M059J (cell line): ENCODE results near the gene BCAR3. TPM values are rescaled to one million over a fixed set of nuclear protein-coding genes. Genes with fewer than 3 reads are reported as not detected.
A peak's percentile ranks its signal among the peaks of the same experiment; 100 is the strongest.
"Not testable (repeated sequence)": the region's sequence is repeated elsewhere in the genome, so short reads cannot be mapped to it uniquely, and the experiment has no call there.

ENCODE experiments used
- DNase-seq: peaks from one replicate; pipeline ENCODE4 v3.0.0-alpha.2; 2012; ENCODE audit warnings: low read depth
- total RNA-seq: library from RNA; depleted of rRNA; stranded (reverse); fragments of >200 nt; shearing (Covaris generic); gene quantifications from 2 replicates; pipeline ENCODE4 v1.2.3, GENCODE V29; 2014

The BCAR3 gene
- total RNA-seq, 1 experiment from 2014 or later: 72.2 TPM

DNA sequence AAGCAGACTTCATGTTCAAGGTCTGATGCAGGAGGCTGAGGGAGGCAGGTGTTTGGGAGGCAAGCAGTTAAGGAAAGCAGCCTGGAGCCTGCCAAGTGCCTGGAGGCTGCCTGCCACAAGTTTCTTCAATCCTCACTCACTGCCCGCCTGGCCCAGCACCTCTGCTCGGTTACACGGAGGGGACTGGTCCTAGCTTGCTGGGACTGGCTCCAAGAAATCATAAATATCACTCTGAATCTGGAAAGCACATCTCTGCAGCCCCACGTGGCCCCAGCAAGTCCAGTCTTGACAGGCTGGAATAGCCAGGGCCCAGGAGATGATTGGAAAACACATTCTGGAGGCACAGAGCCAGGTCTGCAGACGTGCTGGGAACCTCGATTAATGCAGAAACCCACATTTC lies 83.9 kb downstream of the BCAR3 start:
- no peak for DNase-seq

DNA sequence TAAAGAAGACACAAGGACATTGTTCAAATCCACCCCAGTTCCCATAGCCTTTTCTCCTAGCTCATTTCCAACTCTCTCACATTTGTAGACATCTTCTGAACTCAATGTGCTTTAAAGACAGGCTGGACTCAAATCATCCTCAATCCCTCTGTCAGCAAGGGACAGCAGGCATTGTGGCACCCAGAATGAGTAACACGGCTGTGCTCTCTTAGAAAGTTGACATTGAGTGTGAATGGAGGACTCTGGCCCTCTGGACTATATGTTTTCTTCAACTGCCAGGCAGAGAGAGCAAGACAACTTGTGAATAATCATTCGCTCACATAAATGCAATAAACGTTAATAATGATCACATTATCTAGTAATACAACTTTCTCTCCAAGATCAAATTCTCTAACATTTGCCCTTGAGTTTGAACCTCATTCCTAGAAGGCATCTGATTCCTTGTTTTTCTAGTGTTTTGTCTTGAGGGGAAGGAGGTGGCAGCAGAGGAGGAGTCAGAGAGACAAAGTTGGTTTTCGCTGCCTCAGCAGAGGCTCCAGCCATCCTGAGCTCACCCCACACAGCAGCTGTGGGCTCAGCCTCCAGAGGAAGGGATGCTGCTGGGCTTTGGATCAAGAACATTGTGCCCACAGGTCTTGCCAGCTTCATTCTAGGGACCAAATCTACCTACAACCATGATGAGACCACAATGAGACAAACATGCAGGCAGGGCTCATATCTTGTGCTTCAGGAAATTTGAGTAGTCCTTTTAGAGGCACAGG lies 85.1 kb downstream of the BCAR3 start:
- no peak for DNase-seq

DNA sequence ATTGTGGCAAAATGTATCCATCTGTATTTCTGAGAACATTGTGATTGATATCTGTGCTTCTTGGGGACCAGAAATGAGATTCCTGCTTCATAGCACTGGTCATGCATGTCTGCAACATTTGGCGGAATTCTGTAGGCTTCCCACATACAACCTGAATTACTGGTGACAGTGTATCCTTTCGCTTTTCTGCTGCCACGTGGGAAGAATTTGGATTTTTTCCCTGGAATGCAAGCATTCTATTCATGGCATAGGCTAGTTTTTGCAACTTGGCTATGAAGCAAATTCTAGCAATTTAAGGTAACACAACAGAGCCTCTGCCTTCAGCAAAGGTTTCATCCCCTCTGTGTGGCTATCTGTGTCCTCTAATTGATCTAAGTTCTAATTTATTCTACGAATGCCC lies 85.9 kb downstream of the BCAR3 start:
- no peak for DNase-seq

DNA sequence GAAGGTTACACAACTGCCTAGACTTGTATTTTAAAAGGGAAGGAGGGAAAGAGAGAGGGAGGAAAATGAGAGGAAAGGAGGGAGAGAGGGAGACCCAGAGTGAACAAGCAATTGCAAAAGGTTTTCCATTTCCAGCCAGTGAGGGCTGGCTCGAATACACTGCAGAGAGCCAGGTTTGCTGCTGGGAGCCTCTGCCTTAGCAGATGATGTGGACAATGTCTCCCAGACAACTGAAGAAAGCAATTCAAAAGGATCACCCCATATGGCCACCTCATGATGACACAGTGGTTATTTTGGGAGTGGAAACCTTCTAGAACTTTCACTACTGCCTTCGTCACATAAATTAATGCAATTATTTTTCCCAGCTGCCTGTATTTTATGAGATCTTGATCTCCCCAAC lies 86.4 kb downstream of the BCAR3 start:
- peak; percentile 49 for DNase-seq

DNA sequence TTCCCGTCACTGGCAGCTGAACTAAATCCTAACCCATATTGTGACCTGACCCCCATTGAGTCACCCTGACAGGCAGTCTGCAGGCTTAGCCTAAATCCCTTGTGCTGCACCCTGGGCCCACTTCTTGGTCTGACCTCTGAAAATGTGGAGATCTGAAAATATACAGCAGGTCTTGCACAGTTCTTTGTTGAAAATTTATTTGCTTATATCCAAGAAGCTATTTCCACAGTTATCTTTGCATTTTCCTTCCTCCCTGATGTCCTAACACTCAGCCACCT lies 87.1 kb downstream of the BCAR3 start:
- no peak for DNase-seq

DNA sequence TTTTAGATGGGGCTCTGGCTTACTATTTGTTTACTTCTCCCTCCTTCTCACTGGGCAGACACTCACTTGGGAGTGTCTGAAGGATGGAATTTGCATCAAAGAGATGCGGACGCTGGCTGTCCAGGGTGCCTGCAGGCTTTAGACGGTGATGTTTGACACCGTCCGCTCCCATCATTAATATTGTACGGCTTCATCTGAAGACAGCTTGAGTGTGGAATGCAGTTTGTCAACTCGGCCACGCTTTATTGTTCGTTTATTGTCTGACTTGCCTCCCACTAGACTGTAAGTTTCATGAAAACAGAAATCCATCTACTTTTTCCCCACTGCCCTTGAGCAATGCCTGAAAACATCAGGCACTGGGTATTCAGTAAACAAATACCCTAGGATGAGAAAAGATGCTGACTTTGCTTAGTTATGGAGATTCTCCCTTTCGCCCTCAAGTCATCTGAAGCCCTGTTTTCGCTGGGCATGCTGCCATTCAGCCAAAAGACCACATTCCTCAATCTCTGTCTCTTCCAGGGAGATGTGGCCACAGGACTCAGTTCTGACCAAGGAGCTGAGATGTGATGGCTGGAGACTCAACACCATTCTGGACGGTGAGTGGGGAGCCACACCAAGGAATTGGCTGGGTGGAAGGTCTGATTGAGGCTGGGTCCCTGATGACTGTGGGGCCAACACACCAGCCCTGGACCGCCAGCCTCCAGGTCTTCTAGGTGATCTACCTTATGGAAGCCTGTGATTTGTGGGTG lies 87.6 kb downstream of the BCAR3 start:
- peak; percentile 66 for DNase-seq

DNA sequence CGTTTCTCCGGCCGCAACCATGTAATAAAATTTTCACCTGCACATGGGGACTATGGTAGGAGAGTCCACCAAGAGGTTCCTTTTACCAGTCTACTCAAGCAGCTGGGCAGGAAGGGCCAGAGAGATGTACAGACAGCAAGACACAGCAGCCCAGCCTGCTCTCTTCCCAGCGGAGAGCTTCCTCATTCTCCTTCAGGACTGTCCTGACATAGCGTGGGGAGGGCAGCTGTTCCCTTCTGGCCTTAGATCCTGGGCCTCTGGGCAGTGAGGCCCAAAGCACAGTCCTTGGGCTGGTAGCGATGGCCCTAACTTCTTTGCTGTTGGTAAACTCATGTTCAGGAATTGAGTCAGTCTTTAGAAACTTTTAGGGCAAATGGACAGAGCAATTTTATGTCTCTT lies 89.1 kb downstream of the BCAR3 start:
- no peak for DNase-seq

DNA sequence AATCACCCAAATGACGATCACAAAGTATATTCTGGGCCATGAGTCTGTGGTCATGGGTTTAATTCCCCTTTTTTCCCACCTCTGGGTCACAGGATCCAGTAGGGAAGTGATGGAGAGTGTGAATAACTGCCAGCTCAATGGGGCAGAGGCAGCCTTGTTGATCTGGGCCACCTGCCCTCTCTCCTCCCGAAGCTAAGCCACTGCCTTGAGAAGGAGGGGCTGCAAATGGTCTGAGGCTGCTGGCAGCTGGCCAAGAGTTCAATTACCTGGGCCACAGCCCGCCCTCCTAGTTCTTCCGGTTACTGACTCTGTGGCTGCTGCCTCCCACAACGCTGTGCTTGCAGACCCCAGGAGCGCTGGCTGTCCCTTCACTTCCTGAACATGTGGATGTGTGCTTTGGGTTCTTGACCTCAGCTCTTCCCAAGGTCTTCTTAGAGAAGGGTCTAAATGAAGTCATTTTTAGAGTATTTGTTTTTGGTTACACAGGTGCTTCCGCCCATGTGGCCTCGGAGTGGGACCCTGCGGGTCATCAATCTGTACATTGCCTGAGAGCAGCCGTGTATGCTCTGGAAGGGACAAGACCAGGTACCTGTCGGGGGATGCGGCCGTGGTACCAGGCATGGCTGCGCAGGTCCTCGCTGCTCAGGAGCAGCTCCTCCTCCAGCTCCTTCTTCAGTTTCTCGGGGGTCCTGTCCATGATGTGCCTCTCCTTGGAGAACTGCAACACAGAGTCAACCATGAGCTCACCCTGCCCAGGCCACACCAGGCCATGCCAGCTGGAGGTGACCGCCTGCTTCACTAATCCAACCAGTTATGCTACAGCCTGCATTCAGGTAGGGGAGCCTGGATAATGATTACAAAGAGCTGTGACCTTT lies 89.7 kb downstream of the BCAR3 start:
- DNase-seq: no peak

DNA sequence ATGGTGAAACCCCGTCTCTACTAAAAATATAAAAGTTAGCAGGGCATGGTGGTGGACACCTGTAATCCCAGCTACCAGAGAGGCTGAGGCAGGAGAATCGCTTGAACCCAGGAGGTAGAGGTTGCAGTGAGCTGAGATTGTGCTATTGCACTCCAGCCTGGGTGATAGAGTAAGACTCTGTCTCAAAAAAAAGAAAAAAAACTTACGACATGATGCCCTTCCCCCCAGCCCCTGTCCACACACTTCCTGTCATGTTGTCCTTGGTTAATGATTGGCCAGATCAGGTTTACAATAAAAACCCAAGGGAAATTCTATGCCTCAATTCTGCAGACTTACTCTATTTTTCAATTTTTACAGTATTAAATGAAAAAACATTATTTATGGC lies 90.4 kb downstream of the BCAR3 start:
- not testable (repeated sequence) for DNase-seq

DNA sequence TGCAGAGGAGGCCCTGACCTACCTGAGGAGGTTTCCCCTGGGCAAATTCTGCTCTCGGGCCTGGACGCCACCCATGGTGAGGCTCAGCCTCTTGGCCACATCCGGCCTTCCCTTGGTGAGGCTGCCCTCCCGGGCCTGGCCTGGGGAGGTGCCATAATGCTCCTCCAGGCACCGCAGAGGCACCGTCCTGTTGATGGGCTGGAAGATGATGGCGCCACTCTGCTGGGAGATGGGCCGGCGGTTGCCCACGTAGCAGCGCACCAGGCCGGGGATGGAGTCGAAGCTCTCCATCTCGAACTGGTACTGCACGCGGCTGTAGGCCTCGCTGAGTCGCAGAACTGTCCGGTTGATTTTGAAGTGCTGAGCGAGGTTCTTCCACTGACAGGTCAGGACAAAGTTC lies 92.7 kb downstream of the BCAR3 start:
- DNase-seq: no peak

DNA sequence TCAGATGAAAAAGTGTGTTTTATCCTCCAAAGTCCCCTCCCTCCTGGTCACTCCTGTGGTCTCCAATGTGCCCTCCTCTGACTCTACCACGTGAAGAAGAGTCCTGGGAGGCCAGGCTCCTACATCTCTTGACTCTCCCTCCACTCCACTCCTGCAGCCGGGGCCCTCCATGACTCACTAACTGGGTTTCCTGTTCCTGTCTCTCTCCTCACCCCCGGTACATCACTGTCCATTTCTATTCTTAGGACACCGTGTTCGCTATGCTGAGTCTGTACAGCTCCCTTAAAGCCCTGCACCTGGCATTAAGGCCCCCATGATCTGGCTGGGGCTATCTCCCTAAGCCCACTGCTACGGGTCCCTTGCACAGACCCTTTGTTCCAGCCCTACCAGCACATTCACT lies 93.4 kb downstream of the BCAR3 start:
- peak; percentile 32 for DNase-seq

DNA sequence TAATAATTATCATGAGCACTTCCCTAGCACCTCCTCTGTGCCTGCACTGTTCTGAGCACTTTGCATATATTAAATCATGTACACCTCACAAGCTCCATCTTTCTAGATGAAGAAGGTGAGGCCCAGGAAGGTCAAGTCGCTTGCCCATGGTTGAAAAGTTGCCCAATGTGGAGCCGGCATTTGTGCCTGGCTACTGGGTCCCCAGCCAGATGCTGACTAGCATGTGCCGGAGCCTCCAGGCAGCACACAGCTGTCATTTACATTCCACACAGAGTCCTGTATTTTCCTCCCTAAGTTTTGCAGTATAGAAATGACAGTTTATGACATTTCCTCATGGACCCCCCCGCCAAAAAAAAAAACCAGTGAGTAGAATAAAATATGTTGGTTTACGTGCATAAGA lies 94.3 kb downstream of the BCAR3 start:
- DNase-seq: no peak

DNA sequence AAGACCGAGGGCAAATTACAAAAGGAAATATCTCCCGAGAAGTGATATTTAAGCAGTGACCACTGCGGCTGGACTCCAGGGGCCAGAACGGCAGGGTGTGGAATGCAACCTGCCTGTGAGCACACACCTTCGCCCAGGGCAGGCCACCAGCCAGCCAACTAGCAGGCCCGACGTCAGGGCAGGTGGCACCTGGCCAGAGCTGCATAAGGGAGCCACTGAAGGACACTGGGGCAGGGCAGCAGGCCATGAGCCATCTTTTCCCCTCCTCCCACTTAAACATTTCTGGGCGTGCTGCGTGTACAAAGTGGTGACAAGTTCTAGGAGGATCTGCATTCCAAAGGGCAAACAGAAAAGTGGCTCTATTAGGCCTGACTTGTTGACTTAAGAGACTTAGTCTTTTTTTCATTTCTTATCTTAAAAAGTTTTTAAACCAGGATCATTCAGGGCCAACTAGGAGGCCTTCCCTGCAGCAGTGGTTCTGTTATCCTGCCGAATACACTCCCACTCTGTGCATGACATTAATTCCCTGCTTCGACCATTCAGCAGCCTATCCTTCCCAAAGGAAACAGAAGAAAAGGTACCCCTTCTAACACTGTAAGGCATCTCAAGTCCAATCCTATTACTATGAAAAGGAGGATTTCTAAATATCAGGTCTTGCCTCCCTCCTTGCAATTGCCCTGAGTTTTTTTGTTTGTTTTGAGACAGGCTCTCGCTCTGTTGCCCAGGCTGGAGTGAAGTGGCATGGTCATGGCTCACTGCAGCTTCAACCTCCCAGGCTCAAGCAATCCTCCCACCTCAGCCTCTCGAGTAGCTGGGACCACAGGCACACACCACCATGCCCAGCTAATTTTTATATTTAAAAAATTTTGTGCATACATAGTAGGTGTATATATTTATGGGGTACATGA lies 96.3 kb downstream of the BCAR3 start:
- DNase-seq: no peak

DNA sequence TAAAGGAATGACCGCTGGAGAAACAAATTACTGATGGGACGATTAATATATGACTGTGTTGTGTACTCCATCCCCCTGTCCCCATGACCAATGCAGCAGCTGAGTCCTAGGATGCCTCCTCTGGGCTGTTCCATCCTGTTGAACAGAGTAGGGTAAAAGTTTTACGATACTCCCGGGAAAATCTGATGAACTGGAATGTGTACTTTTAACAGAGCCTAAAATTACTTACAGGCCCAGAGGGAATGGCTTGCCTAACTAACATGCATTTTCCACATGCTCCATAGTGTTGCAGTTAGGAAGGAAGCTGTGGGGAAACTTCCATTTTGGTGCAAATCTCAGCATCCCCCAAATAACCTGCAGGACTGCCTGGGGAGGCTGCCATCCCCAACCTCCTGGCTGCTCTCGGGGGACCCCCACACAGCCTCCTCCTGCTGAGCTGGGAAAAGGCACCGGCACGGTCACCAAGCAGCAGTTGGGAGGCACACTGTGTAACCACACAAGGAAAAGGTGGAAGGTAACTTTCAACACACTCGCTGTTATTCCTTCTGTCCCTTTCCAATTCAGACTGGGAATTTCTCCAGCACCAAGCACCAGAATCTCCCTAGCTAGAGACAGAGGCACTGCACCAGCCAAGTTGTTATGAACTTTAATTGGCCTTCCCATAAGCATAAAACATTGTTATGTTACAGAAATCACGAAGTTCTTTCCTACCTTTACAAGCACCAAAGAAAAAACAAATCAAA lies 97.2 kb downstream of the BCAR3 start:
- DNase-seq: no peak

DNA sequence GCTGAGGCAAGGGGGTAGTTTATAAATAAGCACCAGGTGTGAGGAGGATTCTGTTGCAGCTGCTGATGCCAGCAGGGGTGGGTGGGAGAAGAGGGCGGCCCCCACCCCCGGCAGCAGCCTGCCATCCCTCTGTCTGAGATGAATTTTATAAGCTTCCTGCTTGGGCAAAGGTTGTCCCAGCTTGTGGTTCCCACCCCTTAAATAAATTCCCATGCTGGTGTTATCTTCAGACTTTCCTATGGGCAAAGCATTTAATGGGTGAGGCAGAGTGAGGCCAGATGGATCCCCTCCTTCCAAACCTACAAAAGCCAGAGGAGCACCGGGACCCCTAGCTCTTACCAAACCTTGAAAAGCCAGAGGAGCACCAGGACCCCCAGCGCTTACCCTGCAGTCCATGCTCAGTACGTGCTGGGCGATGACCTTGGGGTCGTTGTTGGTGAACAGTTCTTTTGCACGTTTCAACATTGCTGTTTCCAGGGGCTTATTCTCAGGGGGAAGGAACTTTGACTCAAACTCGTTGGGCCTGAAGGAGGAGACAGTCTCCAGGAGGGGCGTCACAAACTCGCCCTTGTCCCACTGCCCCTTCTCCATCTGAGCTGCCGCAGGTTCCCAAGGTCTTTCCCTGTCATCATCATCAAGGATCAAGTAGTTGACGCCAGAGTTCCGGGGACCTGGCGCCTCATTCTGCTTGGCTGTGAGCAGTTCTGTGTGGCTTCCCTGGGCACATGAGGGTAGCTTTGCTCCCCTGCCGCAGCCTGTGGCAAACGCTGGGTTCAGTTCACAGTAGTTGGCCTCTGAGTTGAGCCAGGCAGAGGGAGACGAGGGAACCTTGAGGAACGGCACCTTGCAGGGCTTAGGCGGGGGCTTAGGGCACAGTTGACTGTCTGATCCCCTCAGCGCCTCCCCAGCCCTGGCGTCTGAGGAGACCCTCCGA lies 99.5 kb downstream of the BCAR3 start:
- DNase-seq: no peak

DNA sequence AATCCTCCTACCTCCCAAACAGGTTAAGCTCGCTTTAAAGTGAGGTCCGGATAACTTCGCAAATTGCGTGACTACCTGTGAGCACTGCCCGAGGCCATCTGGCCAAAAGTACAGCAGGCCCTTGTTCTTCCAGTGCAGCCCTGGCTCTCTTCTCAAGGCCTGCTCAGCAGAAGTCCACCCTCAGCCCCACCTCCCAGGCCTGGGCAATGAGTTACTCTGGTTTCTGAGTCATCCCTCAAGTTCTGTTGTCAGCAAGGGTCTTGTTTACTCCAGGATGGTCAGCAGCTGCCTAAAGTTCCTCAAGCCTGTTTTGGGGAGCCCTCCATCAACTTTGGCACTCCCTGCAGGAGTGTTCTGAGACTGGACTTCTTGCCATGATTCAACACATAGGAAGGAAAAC lies 101.7 kb downstream of the BCAR3 start:
- peak; percentile 84 for DNase-seq

DNA sequence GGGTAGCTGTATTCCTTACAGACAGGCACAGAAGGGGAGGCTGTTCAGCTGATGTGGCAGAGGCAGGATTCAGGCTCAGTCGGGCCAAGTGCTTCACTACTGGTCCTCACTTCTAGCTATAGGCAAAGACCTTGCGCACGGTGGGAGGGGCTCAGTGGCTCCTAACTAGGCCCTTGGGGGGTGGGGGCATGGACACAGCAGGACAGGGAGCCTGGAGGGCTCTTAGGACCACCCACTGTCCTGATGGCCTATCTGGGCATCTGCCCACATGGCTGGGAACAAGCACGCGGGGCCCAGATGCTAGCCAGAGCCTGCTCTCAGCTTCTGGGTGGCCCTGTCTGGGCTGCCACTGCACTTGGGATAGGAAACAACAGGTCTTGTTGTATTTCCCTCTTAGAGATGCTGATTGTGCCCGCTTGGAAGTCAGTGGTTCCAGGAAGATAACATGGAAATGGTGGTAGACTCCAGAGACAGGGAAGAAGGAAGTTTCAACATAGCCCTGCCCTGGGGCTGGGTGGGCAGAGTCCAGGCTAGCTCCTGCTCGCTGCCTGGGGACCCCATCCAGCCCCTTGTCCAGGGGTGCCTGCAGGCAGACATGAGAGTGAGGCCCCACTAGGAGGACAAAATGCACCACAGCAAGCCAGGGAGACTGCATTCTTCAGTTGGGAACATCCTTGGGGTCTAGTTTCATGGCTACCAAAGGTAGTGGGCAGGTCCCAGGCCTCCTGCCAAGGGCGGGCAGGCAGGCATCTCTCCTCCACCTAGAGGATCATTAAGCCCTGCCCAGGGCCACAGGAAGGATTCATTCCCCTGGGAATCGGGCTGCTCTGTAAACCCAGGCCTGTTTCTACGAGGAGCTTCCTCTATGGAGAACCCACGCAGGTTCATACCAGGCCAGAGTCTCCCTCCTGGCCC lies 102.5 kb downstream of the BCAR3 start:
- no peak for DNase-seq

DNA sequence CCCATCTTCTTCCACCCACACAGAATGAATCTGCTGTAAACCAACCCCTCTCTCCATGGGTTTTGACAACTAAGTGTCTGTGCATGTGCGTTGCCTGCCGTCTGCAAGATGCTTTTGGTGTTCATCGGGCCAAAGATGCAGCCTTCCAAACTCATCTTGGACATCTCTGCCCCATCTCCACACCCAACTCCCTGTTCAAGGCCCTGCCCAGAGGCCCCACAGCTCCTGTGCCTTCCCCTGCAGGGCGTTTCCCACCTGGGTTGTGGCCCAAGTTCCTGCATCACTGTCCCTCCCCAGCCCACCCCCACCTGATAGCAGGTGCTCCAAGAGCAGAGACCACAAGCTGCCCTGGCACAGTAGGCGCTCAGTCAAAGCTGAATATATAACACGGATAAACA lies 103.2 kb downstream of the BCAR3 start:
- DNase-seq: no peak
